Measurements from ENCODE around the gene PSD2.

The PSD2 gene

GRCh38 chr5:139784488-139784887, 11.1 kb upstream of the PSD2 start:
- DNase-seq (ENCODE audit: low read depth in 2 of 2) = no peak
- TF ChIP-seq, protein P1, sequence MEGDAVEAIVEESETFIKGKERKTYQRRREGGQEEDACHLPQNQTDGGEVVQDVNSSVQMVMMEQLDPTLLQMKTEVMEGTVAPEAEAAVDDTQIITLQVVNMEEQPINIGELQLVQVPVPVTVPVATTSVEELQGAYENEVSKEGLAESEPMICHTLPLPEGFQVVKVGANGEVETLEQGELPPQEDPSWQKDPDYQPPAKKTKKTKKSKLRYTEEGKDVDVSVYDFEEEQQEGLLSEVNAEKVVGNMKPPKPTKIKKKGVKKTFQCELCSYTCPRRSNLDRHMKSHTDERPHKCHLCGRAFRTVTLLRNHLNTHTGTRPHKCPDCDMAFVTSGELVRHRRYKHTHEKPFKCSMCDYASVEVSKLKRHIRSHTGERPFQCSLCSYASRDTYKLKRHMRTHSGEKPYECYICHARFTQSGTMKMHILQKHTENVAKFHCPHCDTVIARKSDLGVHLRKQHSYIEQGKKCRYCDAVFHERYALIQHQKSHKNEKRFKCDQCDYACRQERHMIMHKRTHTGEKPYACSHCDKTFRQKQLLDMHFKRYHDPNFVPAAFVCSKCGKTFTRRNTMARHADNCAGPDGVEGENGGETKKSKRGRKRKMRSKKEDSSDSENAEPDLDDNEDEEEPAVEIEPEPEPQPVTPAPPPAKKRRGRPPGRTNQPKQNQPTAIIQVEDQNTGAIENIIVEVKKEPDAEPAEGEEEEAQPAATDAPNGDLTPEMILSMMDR (IDR thresholded peaks at IDR 0.05; ENCODE audit: low read depth, low read length) = no peak
- no peak overlapping the region for H3K4me3 ChIP-seq (replicated peaks in 1 of 2; ENCODE audit: low read depth in 2 of 2, low read length in 2 of 2)

GRCh38 chr5:139787257-139787567, 8.4 kb upstream of the PSD2 start:
- DNase-seq (ENCODE audit: low read depth in 2 of 2) = no peak
- H3K4me3 ChIP-seq (replicated peaks in 1 of 2; ENCODE audit: low read depth in 2 of 2, low read length in 2 of 2) = no peak overlapping the region
- TF ChIP-seq, protein P1 (IDR thresholded peaks at IDR 0.05; ENCODE audit: low read depth, low read length) = no peak

DNA sequence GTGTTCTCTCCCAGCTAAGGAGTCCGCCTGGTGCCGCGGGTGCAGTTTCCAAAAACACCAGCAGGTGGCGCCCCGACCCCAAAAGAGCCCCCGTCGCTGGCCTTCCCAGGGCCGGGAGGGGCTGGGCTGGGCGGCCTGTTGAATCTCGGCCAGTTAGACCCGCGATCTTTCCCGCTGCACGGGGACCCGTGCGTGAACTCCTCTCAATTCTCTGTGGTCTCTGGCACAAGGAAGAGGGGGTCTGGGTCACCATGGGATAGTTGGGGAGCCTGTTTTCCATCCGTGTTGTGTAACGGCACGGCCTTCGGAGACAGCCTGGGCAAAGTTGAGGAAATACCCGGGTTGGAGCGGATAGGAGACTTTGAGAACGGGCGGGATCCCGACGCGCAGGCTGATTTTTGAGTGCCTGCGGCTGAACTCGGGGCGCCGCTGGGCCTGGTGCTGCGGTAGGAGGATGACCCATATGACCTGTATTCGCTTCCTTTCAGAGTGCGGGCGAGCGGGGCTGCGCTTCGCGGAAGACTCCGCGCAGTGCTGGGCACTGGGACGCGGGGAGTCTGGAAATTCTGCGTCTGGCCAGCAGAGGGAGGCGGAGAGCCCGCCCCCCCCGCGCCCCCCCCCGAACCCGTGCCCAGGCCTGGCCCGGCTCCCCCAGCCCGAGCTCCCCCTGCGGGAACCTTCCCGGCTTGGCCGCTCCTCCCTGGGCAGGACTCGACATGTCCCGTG, 7.9 kb upstream of the PSD2 start:
- peak; percentile 78 to 82 for DNase-seq (ENCODE audit: low read depth in 2 of 2)
- TF ChIP-seq, protein P1 (IDR thresholded peaks at IDR 0.05; ENCODE audit: low read depth, low read length) = peak; percentile 94
- H3K4me3 ChIP-seq (replicated peaks in 1 of 2; ENCODE audit: low read depth in 2 of 2, low read length in 2 of 2) = peak overlapping the region; percentile 53 to 61

- H3K4me3 ChIP-seq (replicated peaks in 1 of 2; ENCODE audit: low read depth in 2 of 2, low read length in 2 of 2) = peak overlapping the region; percentile 13 to 53
- DNase-seq (ENCODE audit: low read depth in 2 of 2) = no peak
- TF ChIP-seq, protein P1 (IDR thresholded peaks at IDR 0.05; ENCODE audit: low read depth, low read length) = no peak
Observed at GRCh38 chr5:139788294-139788910, 7.2 kb upstream of the PSD2 start.

- DNase-seq (ENCODE audit: low read depth in 2 of 2) = no peak
- H3K4me3 ChIP-seq (replicated peaks in 1 of 2; ENCODE audit: low read depth in 2 of 2, low read length in 2 of 2) = no peak overlapping the region
- TF ChIP-seq, protein P1 (IDR thresholded peaks at IDR 0.05; ENCODE audit: low read depth, low read length) = no peak
Observed at GRCh38 chr5:139789116-139789844, 6.3 kb upstream of the PSD2 start.

GRCh38 chr5:139789845-139790189, 5.8 kb upstream of the PSD2 start:
- TF ChIP-seq, protein P1 (IDR thresholded peaks at IDR 0.05; ENCODE audit: low read depth, low read length) = no peak
- no peak for DNase-seq (ENCODE audit: low read depth in 2 of 2)

More at GRCh38 chr5:139789845-139790189, 5.8 kb upstream of the PSD2 start:
- H3K4me3 ChIP-seq (replicated peaks in 1 of 2; ENCODE audit: low read depth in 2 of 2, low read length in 2 of 2) = no peak overlapping the region
